HepG2 (cell line): ENCODE data around the gene RUVBL1. TPM values are rescaled to one million over a fixed set of nuclear protein-coding genes. Genes with fewer than 3 reads are reported as not detected.

Experiments
- ARNTL ChIP-seq: sonication (generic); formaldehyde crosslinking; IDR thresholded peaks from 2 replicates; pipeline ENCODE4 v1.4.0; 2020; ENCODE audit warnings: mild to moderate bottlenecking, missing genetic modification reagents
- HBP1 ChIP-seq: IDR thresholded peaks from 2 replicates; pipeline ENCODE4 v1.6.1; 2016; ENCODE audit warnings: low read depth, control low read depth
- HIVEP1 ChIP-seq: sonication (generic); formaldehyde crosslinking; IDR thresholded peaks from 2 replicates; pipeline ENCODE4 v1.4.0; 2020; ENCODE audit warnings: mild to moderate bottlenecking, missing genetic modification reagents
- HMG20A ChIP-seq: IDR thresholded peaks from 2 replicates; pipeline ENCODE4 v1.6.1; 2016; ENCODE audit warnings: borderline replicate concordance
- HOMEZ ChIP-seq: IDR thresholded peaks from 2 replicates; pipeline ENCODE4 v1.6.1; 2016; ENCODE audit warnings: low read depth
- LCORL ChIP-seq, 2 experiments: fragments of 450-650 bp in 1 of 2; sonication (generic) in 1 of 2; formaldehyde crosslinking in 1 of 2; IDR thresholded peaks; 2 replicates each; pipeline versions ENCODE4 v1.5.0 to v1.6.1; 2017 to 2020; ENCODE audit warnings: antibody characterized with exemption in 1 of 2, missing genetic modification reagents in 1 of 2
- POLR2AphosphoS5 ChIP-seq: IDR thresholded peaks from 2 replicates; pipeline ENCODE4 v1.6.1; 2012; ENCODE audit warnings: low read depth, low read length
- TFE3 ChIP-seq: IDR thresholded peaks from 2 replicates; pipeline ENCODE4 v1.6.1; 2016
- ZNF143 ChIP-seq: sonication (generic); formaldehyde crosslinking; IDR thresholded peaks from 2 replicates; pipeline ENCODE4 v1.4.0; 2020; ENCODE audit warnings: missing genetic modification reagents
- ZNF407 ChIP-seq: sonication (generic); formaldehyde crosslinking; IDR thresholded peaks from one replicate; pipeline ENCODE4 v1.5.1; 2020; ENCODE audit warnings: mild to moderate bottlenecking, missing genetic modification reagents; ENCODE audit errors: not compliant biosample characterization
- ZNF7 ChIP-seq: IDR thresholded peaks from 2 replicates; pipeline ENCODE4 v1.6.1; 2016; ENCODE audit warnings: missing biosample characterization, missing genetic modification reagents
- ZNF703 ChIP-seq: sonication (generic); formaldehyde crosslinking; IDR thresholded peaks from 2 replicates; pipeline ENCODE4 v1.5.1; 2020; ENCODE audit warnings: missing genetic modification reagents, mild to moderate bottlenecking, moderate library complexity, borderline replicate concordance
- ZSCAN9 ChIP-seq: IDR thresholded peaks from 2 replicates; pipeline ENCODE4 v1.6.1; 2016; ENCODE audit warnings: borderline replicate concordance
- polyA plus RNA-seq, 8 experiments: library from polyadenylated mRNA; depleted of rRNA in 3 of 8; stranded (reverse) in 7 of 8; unstranded in 1 of 8; fragments of >200 nt; fragmentation: Illumina TruSeq in 4 of 8; extraction: Trizol in 4 of 8; gene quantifications; 2 replicates each; pipeline versions ENCODE4 v1.2.1 to v1.2.3, GENCODE V29; 2011 to 2016; ENCODE audit warnings: low read depth in 4 of 8, missing spikeins in 1 of 8, mixed read lengths in 1 of 8; ENCODE audit not compliant: insufficient read depth in 1 of 8
- total RNA-seq, 5 experiments: library from RNA; depleted of rRNA; stranded (reverse); fragments of >200 nt; fragmentation: Illumina TruSeq; extraction: Trizol; gene quantifications; 2 replicates each; pipeline ENCODE4 v1.2.3, GENCODE V29; 2016; ENCODE audit warnings: low read depth in 1 of 5

RUVBL1 gene
- total and polyA plus RNA-seq, 2 of the 13 experiments (the other 11 are each of a cell fraction or from before 2014, with no cell fraction given), result 32.7 to 86.3 TPM

GRCh38 chr3:128153156-128154041 is 29.8 kb upstream of the RUVBL1 start, which contains the start of gene EEFSEC (continued):
- TF ChIP-seq TFE3 (CRISPR knock-in tag) (peak; percentile 78), ZSCAN9 (CRISPR knock-in tag) (peak; percentile 75; the same call in 1 of the 2 replicates), ZNF703 (CRISPR knock-in tag) (no peak; the same call in 1 of the 2 replicates), ZNF143 (CRISPR knock-in tag) (peak; percentile 27; the same call in 1 of the 2 replicates), ARNTL (CRISPR knock-in tag) (peak; percentile 68), HBP1 (no peak), POLR2AphosphoS5 (peak; percentile 81), HMG20A (CRISPR knock-in tag) (0 out of 2 replicates have a peak, but pooled peaks have one; percentile 44), ZNF407 (CRISPR knock-in tag) (peak; percentile 77), LCORL (IDR thresholded peaks at IDR 0.05) (no peak), LCORL (CRISPR knock-in tag; IDR thresholded peaks at IDR 0.05) (peak; percentile 62; the same call in 1 of the 2 replicates), HOMEZ (peak; percentile 75; the same call in 1 of the 2 replicates), ZNF7 (CRISPR knock-in tag) (no peak; the same call in 1 of the 2 replicates), HIVEP1 (peak; percentile 53)
